ENCODE results near the gene CCDC50.

Gene CCDC50

GRCh38 chr3:191378142-191378812, 49.1 kb downstream of the CCDC50 start:
- no peak overlapping the region for H3K4me3 Mint-ChIP-seq
- no peaks in the 10 kb centered on the region for H3K9me3 Mint-ChIP-seq
- H3K27ac Mint-ChIP-seq: no peak overlapping the region
- H3K36me3 Mint-ChIP-seq (ENCODE audit: low read depth): peaks cover 38% of the 10 kb centered on the region
- H3K4me1 Mint-ChIP-seq: peaks cover 6% of the 10 kb centered on the region
- DNase-seq: no peak
- H3K27me3 Mint-ChIP-seq (ENCODE audit: low read depth, poor library complexity): no peaks in the 10 kb centered on the region
- TF ChIP-seq CTCF (IDR thresholded peaks at IDR 0.05): no peak

GRCh38 chr3:191379446-191379845, 50.3 kb downstream of the CCDC50 start:
- no peaks in the 10 kb centered on the region for H3K9me3 Mint-ChIP-seq
- H3K27me3 Mint-ChIP-seq (ENCODE audit: low read depth, poor library complexity): no peaks in the 10 kb centered on the region

GRCh38 chr3:191380001-191380400, 50.8 kb downstream of the CCDC50 start:
- Mint-ChIP-seq H3K27me3 (ENCODE audit: low read depth, poor library complexity) (peaks cover 3% of the 10 kb centered on the region), H3K36me3 (ENCODE audit: low read depth) (peaks cover 49% of the 10 kb centered on the region), H3K9me3 (no peaks in the 10 kb centered on the region), H3K4me1 (peaks cover 6% of the 10 kb centered on the region), H3K27ac (no peak overlapping the region), H3K4me3 (no peak overlapping the region)
- no peak for TF ChIP-seq CTCF (IDR thresholded peaks at IDR 0.05)
- DNase-seq: no peak

More at GRCh38 chr3:191379446-191379845, 50.3 kb downstream of the CCDC50 start:
- peaks cover 6% of the 10 kb centered on the region for H3K4me1 Mint-ChIP-seq
- H3K36me3 Mint-ChIP-seq (ENCODE audit: low read depth): peaks cover 49% of the 10 kb centered on the region
- no peak overlapping the region for H3K27ac Mint-ChIP-seq
- no peak for DNase-seq
- no peak for TF ChIP-seq CTCF (IDR thresholded peaks at IDR 0.05)
- no peak overlapping the region for H3K4me3 Mint-ChIP-seq

GRCh38 chr3:191381303-191381702, 52.1 kb downstream of the CCDC50 start:
- H3K4me1 Mint-ChIP-seq: peaks cover 6% of the 10 kb centered on the region
- H3K4me3 Mint-ChIP-seq: no peak overlapping the region
- peaks cover 51% of the 10 kb centered on the region for H3K36me3 Mint-ChIP-seq (ENCODE audit: low read depth)
- no peak for TF ChIP-seq CTCF (IDR thresholded peaks at IDR 0.05)
- peaks cover 3% of the 10 kb centered on the region for H3K27me3 Mint-ChIP-seq (ENCODE audit: low read depth, poor library complexity)
- H3K9me3 Mint-ChIP-seq: no peaks in the 10 kb centered on the region
- DNase-seq: no peak
- no peak overlapping the region for H3K27ac Mint-ChIP-seq

- H3K9me3 Mint-ChIP-seq: no peaks in the 10 kb centered on the region
- no peak for TF ChIP-seq CTCF (IDR thresholded peaks at IDR 0.05)
- no peak for DNase-seq
- no peaks in the 10 kb centered on the region for H3K4me1 Mint-ChIP-seq
- H3K36me3 Mint-ChIP-seq (ENCODE audit: low read depth): peaks cover 60% of the 10 kb centered on the region
- H3K27ac Mint-ChIP-seq: no peak overlapping the region
- peaks cover 3% of the 10 kb centered on the region for H3K27me3 Mint-ChIP-seq (ENCODE audit: low read depth, poor library complexity)
- no peak overlapping the region for H3K4me3 Mint-ChIP-seq
Observed at GRCh38 chr3:191382661-191383060, 53.5 kb downstream of the CCDC50 start.

GRCh38 chr3:191383124-191383523, 53.9 kb downstream of the CCDC50 start:
- H3K27ac Mint-ChIP-seq: no peak overlapping the region
- no peak for TF ChIP-seq CTCF (IDR thresholded peaks at IDR 0.05)
- no peaks in the 10 kb centered on the region for H3K9me3 Mint-ChIP-seq
- no peak overlapping the region for H3K4me3 Mint-ChIP-seq
- DNase-seq: no peak
- H3K27me3 Mint-ChIP-seq (ENCODE audit: low read depth, poor library complexity): peaks cover 3% of the 10 kb centered on the region
- H3K36me3 Mint-ChIP-seq (ENCODE audit: low read depth): peaks cover 60% of the 10 kb centered on the region
- H3K4me1 Mint-ChIP-seq: no peaks in the 10 kb centered on the region
